IMR-90 (cell line): ENCODE results near the gene PRR13. TPM values are rescaled to one million over a fixed set of nuclear protein-coding genes. Genes with fewer than 3 reads are reported as not detected.

ENCODE experiments used
- ATAC-seq: fragments of 200-7000 bp; cut with Tn5 transposase; 2 replicates; pipeline ENCODE4 v1.9.1; 2020; ENCODE audit warnings: low read depth, mild to moderate bottlenecking, moderate library complexity
- BruUV-seq: library from RNA; stranded (reverse); fragments of 400-500 nt; replicated peaks from 2 replicates; lab custom pipeline; 2021; lab: Mats Ljungman, UMichigan
- CTCF ChIA-PET: fragments of 300-600 bp; formaldehyde crosslinking; extraction: SDS; loops from one replicate; lab custom pipeline; 2021; ENCODE audit warnings: antibody characterized with exemption; lab: Yijun Ruan, JAX
- POLR2A ChIA-PET: fragments of 300-600 bp; sonication (Branson Sonifier 250); formaldehyde crosslinking; loops from one replicate; lab custom pipeline; 2022; ENCODE audit warnings: antibody characterized with exemption; ENCODE audit not compliant: unreplicated experiment; lab: Charles Lee
- DNase-seq: peaks from one replicate; pipeline ENCODE4 v3.0.0; 2013
- H2AFZ ChIP-seq: replicated peaks from 2 replicates; pipeline ENCODE3; 2013; ENCODE audit warnings: low read length, mild to moderate bottlenecking; ENCODE audit not compliant: poor library complexity
- H2AK5ac ChIP-seq: 2 replicates; pipeline ENCODE4 v1.6.1; 2013; ENCODE audit warnings: low read depth, low read length, inconsistent platforms
- H2AK9ac ChIP-seq: replicated peaks from 2 replicates; pipeline ENCODE3; 2013; ENCODE audit warnings: mild to moderate bottlenecking, low read depth, low read length, moderate library complexity; ENCODE audit not compliant: poor library complexity
- H2BK120ac ChIP-seq: 2 replicates; pipeline ENCODE4 v1.6.1; 2013; ENCODE audit warnings: low read depth, low read length, inconsistent platforms
- H2BK15ac ChIP-seq: 3 replicates; pipeline ENCODE4 v1.6.1; 2013; ENCODE audit warnings: low read depth, low read length, inconsistent platforms
- H2BK20ac ChIP-seq: 2 replicates; pipeline ENCODE4 v1.6.1; 2013; ENCODE audit warnings: low read depth, mild to moderate bottlenecking, inconsistent platforms, low read length, moderate library complexity
- H2BK5ac ChIP-seq: 2 replicates; pipeline ENCODE4 v1.6.1; 2013; ENCODE audit warnings: mild to moderate bottlenecking, low read depth, low read length, inconsistent platforms; ENCODE audit not compliant: poor library complexity, severe bottlenecking
- H3K14ac ChIP-seq: replicated peaks from 2 replicates; pipeline ENCODE4 v1.6.1; 2013; ENCODE audit warnings: low read depth, low read length, inconsistent platforms
- H3K18ac ChIP-seq: 2 replicates; pipeline ENCODE4 v1.6.1; 2013; ENCODE audit warnings: low read depth, low read length, control low read depth
- H3K23ac ChIP-seq: 2 replicates; pipeline ENCODE4 v1.6.1; 2013; ENCODE audit warnings: low read depth, low read length, inconsistent platforms
- H3K27ac ChIP-seq: 2 replicates; pipeline ENCODE4 v1.5.1; 2013; ENCODE audit warnings: mild to moderate bottlenecking, control low read depth, low read length; ENCODE audit not compliant: insufficient read depth
- H3K27me3 ChIP-seq: 2 replicates; pipeline ENCODE4 v1.6.1; 2013; ENCODE audit warnings: low read length; ENCODE audit not compliant: control insufficient read depth, insufficient read depth
- H3K36me3 ChIP-seq: 2 replicates; pipeline ENCODE4 v1.6.1; 2013; ENCODE audit warnings: low read length, mixed read lengths; ENCODE audit not compliant: control insufficient read depth, insufficient read depth
- H3K4ac ChIP-seq: 2 replicates; pipeline ENCODE4 v1.6.1; 2013; ENCODE audit warnings: low read depth, low read length, inconsistent platforms
- H3K4me1 ChIP-seq: 2 replicates; pipeline ENCODE4 v1.6.1; 2013; ENCODE audit warnings: low read length, mixed read lengths; ENCODE audit not compliant: control insufficient read depth, insufficient read depth
- H3K4me2 ChIP-seq: 2 replicates; pipeline ENCODE4 v1.6.1; 2013; ENCODE audit warnings: low read depth, mild to moderate bottlenecking, control low read depth, low read length, moderate library complexity
- H3K4me3 ChIP-seq: 2 replicates; pipeline ENCODE4 v1.5.1; 2013; ENCODE audit warnings: low read depth, mild to moderate bottlenecking, control low read depth, low read length, moderate library complexity; ENCODE audit not compliant: insufficient read depth
- H3K56ac ChIP-seq: 2 replicates; pipeline ENCODE4 v1.6.1; 2013; ENCODE audit warnings: low read length, inconsistent platforms; ENCODE audit not compliant: insufficient read depth; ENCODE audit errors: extremely low read depth
- H3K79me1 ChIP-seq, 2 experiments: 2 replicates each; pipeline ENCODE4 v1.6.1; 2013; ENCODE audit warnings: low read length in 2 of 2, inconsistent platforms in 1 of 2, low read depth in 1 of 2
- H3K9ac ChIP-seq: 2 replicates; pipeline ENCODE4 v1.6.1; 2013; ENCODE audit warnings: low read depth, low read length, control low read depth
- H3K9me1 ChIP-seq: 2 replicates; pipeline ENCODE4 v1.6.1; 2013; ENCODE audit warnings: low read length, inconsistent platforms; ENCODE audit not compliant: insufficient read depth
- H3K9me3 ChIP-seq: 2 replicates; pipeline ENCODE4 v1.6.1; 2013; ENCODE audit warnings: low read length; ENCODE audit not compliant: control insufficient read depth, insufficient read depth
- H4K20me1 ChIP-seq: 2 replicates; pipeline ENCODE4 v1.6.1; 2013; ENCODE audit warnings: low read length, inconsistent platforms; ENCODE audit not compliant: insufficient read depth
- H4K5ac ChIP-seq: 2 replicates; pipeline ENCODE4 v1.6.1; 2013; ENCODE audit warnings: mild to moderate bottlenecking, low read depth, low read length, control low read depth
- H4K8ac ChIP-seq, 2 experiments: 2 replicates each; pipeline ENCODE4 v1.6.1; 2013; ENCODE audit warnings: low read depth in 2 of 2, low read length in 2 of 2, control low read depth in 1 of 2, inconsistent platforms in 1 of 2
- H4K91ac ChIP-seq: 2 replicates; pipeline ENCODE4 v1.6.1; 2013; ENCODE audit warnings: low read depth, low read length, inconsistent platforms; ENCODE audit not compliant: insufficient read depth
- FOS ChIP-seq: fragments of 150-350 bp; IDR thresholded peaks from 2 replicates; pipeline ENCODE4 v1.6.1; 2016; ENCODE audit warnings: low read depth, low read length
- MAFK ChIP-seq: IDR thresholded peaks from 2 replicates; pipeline ENCODE4 v1.6.1; 2012; ENCODE audit warnings: low read depth, low read length, improper control_type of control experiment
- POLR2A ChIP-seq: IDR thresholded peaks from 2 replicates; pipeline ENCODE4 v1.6.1; 2012; ENCODE audit warnings: mild to moderate bottlenecking, low read depth, low read length
- RAD21 ChIP-seq: IDR thresholded peaks from 2 replicates; pipeline ENCODE4 v1.6.1; 2012; ENCODE audit warnings: low read length, improper control_type of control experiment
- RCOR1 ChIP-seq: IDR thresholded peaks from 2 replicates; pipeline ENCODE4 v1.6.1; 2012; ENCODE audit warnings: mild to moderate bottlenecking, low read length, improper control_type of control experiment; ENCODE audit not compliant: insufficient replicate concordance
- RFX5 ChIP-seq: IDR thresholded peaks from 2 replicates; pipeline ENCODE4 v1.8.0; 2012; ENCODE audit warnings: low read depth, mild to moderate bottlenecking, low read length, moderate library complexity
- SMC3 ChIP-seq: fragments of 150-350 bp; IDR thresholded peaks from 2 replicates; pipeline ENCODE4 v1.6.1; 2016; ENCODE audit warnings: low read depth, mild to moderate bottlenecking, antibody characterized with exemption, low read length, moderate library complexity
- WGBS, 2 experiments: methylation state at CpG; one replicate each; pipeline versions ENCODE4 v1.1.5 to v1.1.7; 2013; ENCODE audit warnings: missing lambda C conversion rate in 2 of 2; ENCODE audit not compliant: insufficient read length in 1 of 2; ENCODE audit errors: extremely low coverage in 2 of 2; 5-methylcytosine and 5-hydroxymethylcytosine counted together
- dilution Hi-C: fragments of 300-500 bp; cut with HindIII; formaldehyde crosslinking; loops from one replicate; pipeline ENCODE4 v1.14.3; 2018; ENCODE audit warnings: low sequenced_read_pairs; ENCODE audit not compliant: unreplicated experiment
- in situ Hi-C: fragments of 300-500 bp; cut with MboI; formaldehyde crosslinking; loops from 3 replicates; pipeline ENCODE4 v1.14.3; 2019; ENCODE audit warnings: low sequenced_read_pairs, inconsistent platforms, mixed read lengths
- intact Hi-C: fragments of 100-400 bp; cut with micrococcal nuclease; formaldehyde crosslinking; loops from 2 replicates; pipeline ENCODE4 v1.10.0; 2022
- polyA plus RNA-seq, 3 experiments: library from polyadenylated mRNA; depleted of rRNA; stranded (reverse); fragments of >200 nt; gene quantifications; 2 replicates each; pipeline ENCODE4 v1.2.3, GENCODE V29; 2012; ENCODE audit warnings: low replicate concordance in 1 of 3
- total RNA-seq: library from RNA; depleted of rRNA; stranded (reverse); fragments of >200 nt; gene quantifications from 2 replicates; pipeline ENCODE4 v1.2.3, GENCODE V29; 2012
- TF ChIP-seq, protein P1 (sequence below): fragments of 150-350 bp; IDR thresholded peaks from 2 replicates; pipeline ENCODE4 v1.6.1; 2016; ENCODE audit warnings: low read depth, mild to moderate bottlenecking, low read length, moderate library complexity, borderline replicate concordance

The PRR13 gene
- total and polyA plus RNA-seq, 2 of the 4 experiments (the other 2 are of a cell fraction), result 25.5 to 114 TPM

DNA sequence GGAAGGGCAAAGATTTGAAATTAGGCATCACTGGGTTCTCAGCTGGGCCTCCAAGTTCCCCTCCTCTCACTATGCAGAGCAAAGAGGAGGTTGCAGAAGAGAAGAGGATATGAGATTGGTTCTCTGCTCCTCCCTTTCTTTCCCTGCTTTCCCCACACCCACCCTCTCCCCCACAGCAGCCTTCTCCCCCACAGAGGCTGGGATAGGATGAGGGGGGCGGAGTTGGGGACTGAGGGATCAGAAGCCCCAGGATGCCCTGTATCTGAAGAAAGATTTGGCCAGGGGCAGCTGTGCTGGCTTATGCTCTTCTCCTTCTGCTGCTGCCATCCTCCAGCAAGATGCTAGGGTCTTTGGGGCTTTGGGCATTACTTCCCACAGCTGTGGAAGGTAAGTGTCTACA lies 17.9 kb upstream of the PRR13 start, which contains the start of gene AMHR2:
AMHR2 (plus strand) TSS at position 259 of the 400 bp plus-strand sequence; CDS start at position 339, 80 bp downstream.
- in situ Hi-C loops, result no loop called here
- dilution Hi-C loops, result no loop called here
- Histone ChIP-seq H4K91ac (no peak within 1 kb of the TSS), H3K4me2 (no peak within 1 kb of the TSS), H3K4me3 (no peak within 1 kb of the TSS), H3K9ac (no peak within 1 kb of the TSS), H4K5ac (no peak within 1 kb of the TSS), H2BK5ac (no peak within 1 kb of the TSS), H3K27me3 (peaks cover 10% of the 10 kb centered on the region; the same call in 1 of the 2 replicates), H2AFZ (no peak within 1 kb of the TSS), H3K4me1 (peaks cover 4% of the 10 kb centered on the region), H3K79me1 (no peaks in the 10 kb centered on the region), H2AK9ac (no peak within 1 kb of the TSS), H2BK20ac (no peak within 1 kb of the TSS), H3K23ac (no peak within 1 kb of the TSS; the same call in 1 of the 2 replicates), H3K14ac (no peak within 1 kb of the TSS), H3K27ac (no peak within 1 kb of the TSS), H3K9me3 (no peaks in the 10 kb centered on the region), H2AK5ac (no peak within 1 kb of the TSS), H3K4ac (no peak within 1 kb of the TSS), H3K9me1 (peaks cover 10% of the 10 kb centered on the region; the same call in 1 of the 2 replicates), H2BK15ac (no peak within 1 kb of the TSS), H3K18ac (no peak within 1 kb of the TSS), H3K56ac (no peak within 1 kb of the TSS), H4K20me1 (peaks cover 6% of the 10 kb centered on the region), H4K8ac (no peak within 1 kb of the TSS), H2BK120ac (no peak within 1 kb of the TSS), H3K36me3 (no peaks in the 10 kb centered on the region)
- ATAC-seq (no peak), DNase-seq (no peak)
- WGBS, 2 experiments, result no CpG with 5 or more reads among the region's 1 CpG
- POLR2A ChIA-PET, result no interaction called here
- intact Hi-C loops, result no loop called here
- TF ChIP-seq RAD21 (no peak), RFX5 (no peak), POLR2A (no peak), SMC3 (no peak), MAFK (no peak), FOS (no peak), RCOR1 (no peak)
- TF ChIP-seq, protein P1, sequence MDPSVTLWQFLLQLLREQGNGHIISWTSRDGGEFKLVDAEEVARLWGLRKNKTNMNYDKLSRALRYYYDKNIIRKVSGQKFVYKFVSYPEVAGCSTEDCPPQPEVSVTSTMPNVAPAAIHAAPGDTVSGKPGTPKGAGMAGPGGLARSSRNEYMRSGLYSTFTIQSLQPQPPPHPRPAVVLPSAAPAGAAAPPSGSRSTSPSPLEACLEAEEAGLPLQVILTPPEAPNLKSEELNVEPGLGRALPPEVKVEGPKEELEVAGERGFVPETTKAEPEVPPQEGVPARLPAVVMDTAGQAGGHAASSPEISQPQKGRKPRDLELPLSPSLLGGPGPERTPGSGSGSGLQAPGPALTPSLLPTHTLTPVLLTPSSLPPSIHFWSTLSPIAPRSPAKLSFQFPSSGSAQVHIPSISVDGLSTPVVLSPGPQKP, result no peak
- CTCF ChIA-PET, result interaction anchor here (3.8 kb wide), 1 partner anchor 70 kb away, joined by 40 read pairs; no protein-coding TSS in a partner anchor
- BruUV-seq, result no TSS peak
